Measurements from ENCODE around the gene GOLGA8J. TPM values are rescaled to one million over a fixed set of nuclear protein-coding genes. Genes with fewer than 3 reads are reported as not detected.

Gene GOLGA8J
- total RNA-seq, 1 donor from 2014 or later, result not detected

DNA sequence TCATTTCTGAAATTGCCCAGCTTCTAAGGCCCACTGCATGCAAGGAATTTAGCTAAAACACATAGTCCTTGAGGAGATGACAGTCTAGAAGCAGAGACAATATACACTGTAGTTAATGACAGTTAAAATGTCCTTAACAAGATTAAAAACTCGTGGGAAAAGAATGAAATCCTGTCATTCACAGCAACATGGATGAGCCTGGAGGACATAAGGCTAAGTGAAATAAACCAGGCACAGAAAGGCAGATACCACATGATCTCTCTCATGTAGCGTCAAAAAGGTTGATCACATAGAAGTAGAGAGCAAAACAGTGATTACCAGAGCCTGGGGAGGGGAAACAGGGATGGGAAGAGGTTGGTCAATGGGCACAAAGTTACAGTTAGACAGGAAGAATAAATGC lies 36.3 kb upstream of the GOLGA8J start:
- H3K27me3 Mint-ChIP-seq (ENCODE audit: low read depth), result peaks cover 1% of the 10 kb centered on the region
- no peaks in the 10 kb centered on the region for H3K9me3 Mint-ChIP-seq (ENCODE audit: low read depth)

DNA sequence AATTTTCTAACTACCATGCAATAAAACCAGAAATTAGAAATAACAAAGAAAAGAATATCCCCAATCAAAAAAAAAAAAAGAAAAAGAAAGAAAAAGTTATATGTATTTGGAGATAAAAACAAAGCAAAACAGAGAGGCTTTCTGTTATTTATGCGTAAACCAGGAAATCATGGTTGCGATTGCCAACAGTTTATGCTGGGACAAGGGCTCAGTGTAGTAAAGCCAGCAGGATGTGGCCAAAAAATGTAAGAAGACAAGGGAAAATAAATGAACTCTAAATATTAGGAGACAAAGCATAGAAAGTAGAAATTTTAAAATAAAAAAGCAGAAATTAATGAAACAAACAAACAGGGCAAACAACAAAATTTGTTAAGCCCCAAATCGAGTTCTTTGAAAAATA lies 27.2 kb upstream of the GOLGA8J start:
- Mint-ChIP-seq H3K9me3 (ENCODE audit: low read depth) (peaks cover 6% of the 10 kb centered on the region), H3K27ac (ENCODE audit: unreplicated experiment) (no peak overlapping the region), H3K4me1 (ENCODE audit: low read depth) (no peaks in the 10 kb centered on the region), H3K4me3 (ENCODE audit: unreplicated experiment) (no peak overlapping the region), H3K27me3 (ENCODE audit: low read depth) (peaks cover 14% of the 10 kb centered on the region), H3K36me3 (ENCODE audit: low read depth) (peaks cover 1% of the 10 kb centered on the region)
- no peak for DNase-seq (ENCODE audit: low spot score)
- TF ChIP-seq, protein P1, sequence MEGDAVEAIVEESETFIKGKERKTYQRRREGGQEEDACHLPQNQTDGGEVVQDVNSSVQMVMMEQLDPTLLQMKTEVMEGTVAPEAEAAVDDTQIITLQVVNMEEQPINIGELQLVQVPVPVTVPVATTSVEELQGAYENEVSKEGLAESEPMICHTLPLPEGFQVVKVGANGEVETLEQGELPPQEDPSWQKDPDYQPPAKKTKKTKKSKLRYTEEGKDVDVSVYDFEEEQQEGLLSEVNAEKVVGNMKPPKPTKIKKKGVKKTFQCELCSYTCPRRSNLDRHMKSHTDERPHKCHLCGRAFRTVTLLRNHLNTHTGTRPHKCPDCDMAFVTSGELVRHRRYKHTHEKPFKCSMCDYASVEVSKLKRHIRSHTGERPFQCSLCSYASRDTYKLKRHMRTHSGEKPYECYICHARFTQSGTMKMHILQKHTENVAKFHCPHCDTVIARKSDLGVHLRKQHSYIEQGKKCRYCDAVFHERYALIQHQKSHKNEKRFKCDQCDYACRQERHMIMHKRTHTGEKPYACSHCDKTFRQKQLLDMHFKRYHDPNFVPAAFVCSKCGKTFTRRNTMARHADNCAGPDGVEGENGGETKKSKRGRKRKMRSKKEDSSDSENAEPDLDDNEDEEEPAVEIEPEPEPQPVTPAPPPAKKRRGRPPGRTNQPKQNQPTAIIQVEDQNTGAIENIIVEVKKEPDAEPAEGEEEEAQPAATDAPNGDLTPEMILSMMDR (IDR thresholded peaks at IDR 0.05), result no peak

More for the DNA sequence above, 36.3 kb upstream of the GOLGA8J start:
- no peak for DNase-seq (ENCODE audit: low spot score)
- no peaks in the 10 kb centered on the region for H3K36me3 Mint-ChIP-seq (ENCODE audit: low read depth)
- no peak overlapping the region for H3K4me3 Mint-ChIP-seq (ENCODE audit: unreplicated experiment)
- no peak overlapping the region for H3K27ac Mint-ChIP-seq (ENCODE audit: unreplicated experiment)
- TF ChIP-seq, protein P1 (IDR thresholded peaks at IDR 0.05), result no peak
- peaks cover 13% of the 10 kb centered on the region for H3K4me1 Mint-ChIP-seq (ENCODE audit: low read depth)

DNA sequence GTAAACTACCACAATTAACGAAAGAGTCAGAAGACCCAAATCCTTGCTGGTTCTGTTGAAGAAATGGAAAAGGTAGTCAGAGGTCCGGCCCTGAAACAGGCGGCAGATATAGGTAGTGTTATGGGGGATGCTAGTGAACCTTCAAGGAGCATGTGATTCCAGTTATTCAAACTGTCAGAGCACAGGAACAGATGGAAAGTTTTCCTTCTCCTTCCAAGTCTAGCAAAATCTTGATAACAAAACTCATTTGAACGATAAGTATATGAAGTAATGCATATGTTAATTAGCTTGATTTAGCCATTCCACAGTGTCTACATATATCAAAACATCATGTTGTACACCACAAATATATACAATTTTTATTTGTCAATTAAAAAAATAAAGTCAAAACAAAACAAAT lies 26.6 kb upstream of the GOLGA8J start:
- H3K9me3 Mint-ChIP-seq (ENCODE audit: low read depth), result peaks cover 6% of the 10 kb centered on the region
- H3K27ac Mint-ChIP-seq (ENCODE audit: unreplicated experiment), result no peak overlapping the region
- H3K4me1 Mint-ChIP-seq (ENCODE audit: low read depth), result no peaks in the 10 kb centered on the region
- peaks cover 14% of the 10 kb centered on the region for H3K27me3 Mint-ChIP-seq (ENCODE audit: low read depth)
- TF ChIP-seq, protein P1 (IDR thresholded peaks at IDR 0.05), result no peak
- peaks cover 1% of the 10 kb centered on the region for H3K36me3 Mint-ChIP-seq (ENCODE audit: low read depth)
- no peak overlapping the region for H3K4me3 Mint-ChIP-seq (ENCODE audit: unreplicated experiment)
- DNase-seq (ENCODE audit: low spot score), result no peak

DNA sequence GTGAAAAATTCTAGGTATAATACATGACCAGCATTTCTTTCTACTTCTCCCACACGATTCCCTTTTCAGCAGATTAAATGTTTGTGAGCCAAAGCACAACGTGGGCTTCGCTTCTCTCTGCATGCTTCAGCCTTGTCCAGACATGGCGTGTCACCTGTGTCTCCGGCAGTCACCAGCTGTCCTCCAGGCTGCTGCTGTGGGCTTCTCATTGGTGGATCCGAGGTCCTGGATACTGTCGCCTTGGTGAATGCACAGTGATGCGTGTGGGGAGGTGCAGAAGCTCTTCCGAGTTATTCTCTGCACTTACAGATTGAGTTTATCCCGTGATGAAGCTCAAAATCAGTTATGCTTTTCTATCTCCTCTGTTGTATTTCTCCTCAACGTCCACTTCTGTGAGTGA lies 23.0 kb upstream of the GOLGA8J start:
- TF ChIP-seq, protein P1 (IDR thresholded peaks at IDR 0.05), result no peak
- Mint-ChIP-seq H3K4me1 (ENCODE audit: low read depth) (peaks cover 23% of the 10 kb centered on the region), H3K9me3 (ENCODE audit: low read depth) (peaks cover under 1% of the 10 kb centered on the region), H3K4me3 (ENCODE audit: unreplicated experiment) (no peak overlapping the region), H3K27ac (ENCODE audit: unreplicated experiment) (no peak overlapping the region), H3K36me3 (ENCODE audit: low read depth) (peaks cover 1% of the 10 kb centered on the region), H3K27me3 (ENCODE audit: low read depth) (peaks cover 11% of the 10 kb centered on the region)
- no peak for DNase-seq (ENCODE audit: low spot score)

DNA sequence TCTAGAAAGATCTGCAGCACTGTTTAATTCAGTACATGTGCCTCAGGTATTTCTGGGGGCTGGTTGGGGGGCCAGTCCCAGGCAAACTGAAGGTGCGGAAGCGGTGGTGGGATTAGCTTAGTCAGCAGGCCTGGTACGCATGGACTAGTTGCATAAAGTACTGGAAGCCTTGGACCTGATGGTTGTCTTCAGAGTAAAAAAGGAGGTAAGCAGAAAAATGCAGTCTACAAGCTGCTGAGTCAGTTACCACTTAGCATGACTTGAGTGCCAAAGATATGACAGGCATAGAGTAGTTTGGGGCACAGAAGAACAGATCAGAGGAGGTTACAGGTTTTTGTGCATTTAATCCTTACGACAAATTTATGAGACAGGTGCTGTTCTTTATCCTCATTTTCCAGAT lies 19.9 kb upstream of the GOLGA8J start:
- H3K9me3 Mint-ChIP-seq (ENCODE audit: low read depth), result peaks cover 3% of the 10 kb centered on the region
- peak overlapping the region; percentile 41 for H3K27ac Mint-ChIP-seq (ENCODE audit: unreplicated experiment)
- TF ChIP-seq, protein P1 (IDR thresholded peaks at IDR 0.05), result no peak
- H3K4me3 Mint-ChIP-seq (ENCODE audit: unreplicated experiment), result no peak overlapping the region
- H3K27me3 Mint-ChIP-seq (ENCODE audit: low read depth), result peaks cover 9% of the 10 kb centered on the region
- peaks cover 33% of the 10 kb centered on the region for H3K4me1 Mint-ChIP-seq (ENCODE audit: low read depth)
- no peak for DNase-seq (ENCODE audit: low spot score)
- peaks cover under 1% of the 10 kb centered on the region for H3K36me3 Mint-ChIP-seq (ENCODE audit: low read depth)

All from chondrocyte (in vitro differentiated cells).